ENCODE measurements around the gene DNASE1L1. TPM values are rescaled to one million over a fixed set of nuclear protein-coding genes. Genes with fewer than 3 reads are reported as not detected.

Gene DNASE1L1
- polyA plus RNA-seq, 1 of the 3 experiments (the other 2 are of a cell fraction) = 18.2 TPM

GRCh38 chrX:154440623-154441357, 31.7 kb upstream of the DNASE1L1 start:
- 38% methylated on average over 16 of the region's 17 CpGs for WGBS (ENCODE audit: low lambda C conversion rate)
- Histone ChIP-seq H2AFZ (ENCODE audit: low read depth) (no peak overlapping the region), H3K9ac (no peak overlapping the region), H3K36me3 (replicated peaks in 1 of 2; ENCODE audit: control insufficient read depth in 1 of 2, insufficient read depth in 2 of 2, low read length in 1 of 2) (peaks cover 0 to 21% of the 10 kb centered on the region in 2 experiments), H3K9me3 (no peaks in the 10 kb centered on the region), H3K4me1 (ENCODE audit: control insufficient read depth in 1 of 2, insufficient read depth in 2 of 2, low read depth in 1 of 2, low read length in 1 of 2) (peaks cover 0 to 30% of the 10 kb centered on the region in 2 experiments; a peak in 1 of 4 replicates), H3K27me3 (ENCODE audit: insufficient read depth) (no peaks in the 10 kb centered on the region; the same call in 1 of the 2 replicates), H4K20me1 (ENCODE audit: insufficient read depth) (peaks cover 27% of the 10 kb centered on the region; the same call in 1 of the 2 replicates), H3K9me2 (no peaks in the 10 kb centered on the region), H3K4me3 (ENCODE audit: low read depth in 2 of 2, low read length in 1 of 2) (no peak overlapping the region), H3K27ac (ENCODE audit: low read depth in 2 of 2, low read length in 1 of 2) (no peak overlapping the region), H3K79me2 (ENCODE audit: insufficient read depth) (peaks cover 48% of the 10 kb centered on the region), H3F3A (replicated peaks; ENCODE audit: insufficient read depth) (peaks cover 4% of the 10 kb centered on the region), H3K4me2 (no peak overlapping the region)
- ChIA-PET CTCF (interaction anchor here (1.6 kb wide), 1 partner anchor 86 kb away, joined by 5 read pairs; no protein-coding TSS in a partner anchor), POLR2A (interaction anchor here (0.8 kb wide), 1 partner anchor 19 kb away, joined by 3 read pairs; no protein-coding TSS in a partner anchor)
- no peak for TF ChIP-seq NFIC (IDR thresholded peaks at IDR 0.05; ENCODE audit: borderline replicate concordance)
- TF ChIP-seq FOXM1 (IDR thresholded peaks at IDR 0.05; ENCODE audit: low read depth) = no peak
- TF ChIP-seq JUND (IDR thresholded peaks at IDR 0.05) = no peak
- TF ChIP-seq YY1 (IDR thresholded peaks at IDR 0.05; ENCODE audit: low read depth) = no peak
- TF ChIP-seq, protein P1, sequence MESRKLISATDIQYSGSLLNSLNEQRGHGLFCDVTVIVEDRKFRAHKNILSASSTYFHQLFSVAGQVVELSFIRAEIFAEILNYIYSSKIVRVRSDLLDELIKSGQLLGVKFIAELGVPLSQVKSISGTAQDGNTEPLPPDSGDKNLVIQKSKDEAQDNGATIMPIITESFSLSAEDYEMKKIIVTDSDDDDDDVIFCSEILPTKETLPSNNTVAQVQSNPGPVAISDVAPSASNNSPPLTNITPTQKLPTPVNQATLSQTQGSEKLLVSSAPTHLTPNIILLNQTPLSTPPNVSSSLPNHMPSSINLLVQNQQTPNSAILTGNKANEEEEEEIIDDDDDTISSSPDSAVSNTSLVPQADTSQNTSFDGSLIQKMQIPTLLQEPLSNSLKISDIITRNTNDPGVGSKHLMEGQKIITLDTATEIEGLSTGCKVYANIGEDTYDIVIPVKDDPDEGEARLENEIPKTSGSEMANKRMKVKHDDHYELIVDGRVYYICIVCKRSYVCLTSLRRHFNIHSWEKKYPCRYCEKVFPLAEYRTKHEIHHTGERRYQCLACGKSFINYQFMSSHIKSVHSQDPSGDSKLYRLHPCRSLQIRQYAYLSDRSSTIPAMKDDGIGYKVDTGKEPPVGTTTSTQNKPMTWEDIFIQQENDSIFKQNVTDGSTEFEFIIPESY (IDR thresholded peaks at IDR 0.05; ENCODE audit: borderline replicate concordance, low read depth) = no peak
- DNase-seq = no peak

- Histone ChIP-seq H3K4me1 (ENCODE audit: control insufficient read depth in 1 of 2, insufficient read depth in 2 of 2, low read depth in 1 of 2, low read length in 1 of 2) (peaks cover 0 to 22% of the 10 kb centered on the region in 2 experiments; a peak in 1 of 4 replicates), H3K9me3 (no peaks in the 10 kb centered on the region), H4K20me1 (ENCODE audit: insufficient read depth) (peaks cover 27% of the 10 kb centered on the region; the same call in 1 of the 2 replicates), H3K9me2 (no peaks in the 10 kb centered on the region), H3K4me2 (no peak overlapping the region), H3K27me3 (ENCODE audit: insufficient read depth) (no peaks in the 10 kb centered on the region; the same call in 1 of the 2 replicates), H2AFZ (ENCODE audit: low read depth) (no peak overlapping the region), H3K9ac (no peak overlapping the region), H3F3A (replicated peaks; ENCODE audit: insufficient read depth) (peaks cover 4% of the 10 kb centered on the region), H3K36me3 (replicated peaks in 1 of 2; ENCODE audit: control insufficient read depth in 1 of 2, insufficient read depth in 2 of 2, low read length in 1 of 2) (peaks cover 0 to 22% of the 10 kb centered on the region in 2 experiments), H3K79me2 (ENCODE audit: insufficient read depth) (peaks cover 42% of the 10 kb centered on the region), H3K27ac (ENCODE audit: low read depth in 2 of 2, low read length in 1 of 2) (no peak overlapping the region), H3K4me3 (ENCODE audit: low read depth in 2 of 2, low read length in 1 of 2) (no peak overlapping the region)
- WGBS (ENCODE audit: low lambda C conversion rate) = 80% methylated on average over 18 of the region's 18 CpGs
- no peak for DNase-seq
- ChIA-PET CTCF (no interaction called here), POLR2A (no interaction called here)
- TF ChIP-seq, protein P2, sequence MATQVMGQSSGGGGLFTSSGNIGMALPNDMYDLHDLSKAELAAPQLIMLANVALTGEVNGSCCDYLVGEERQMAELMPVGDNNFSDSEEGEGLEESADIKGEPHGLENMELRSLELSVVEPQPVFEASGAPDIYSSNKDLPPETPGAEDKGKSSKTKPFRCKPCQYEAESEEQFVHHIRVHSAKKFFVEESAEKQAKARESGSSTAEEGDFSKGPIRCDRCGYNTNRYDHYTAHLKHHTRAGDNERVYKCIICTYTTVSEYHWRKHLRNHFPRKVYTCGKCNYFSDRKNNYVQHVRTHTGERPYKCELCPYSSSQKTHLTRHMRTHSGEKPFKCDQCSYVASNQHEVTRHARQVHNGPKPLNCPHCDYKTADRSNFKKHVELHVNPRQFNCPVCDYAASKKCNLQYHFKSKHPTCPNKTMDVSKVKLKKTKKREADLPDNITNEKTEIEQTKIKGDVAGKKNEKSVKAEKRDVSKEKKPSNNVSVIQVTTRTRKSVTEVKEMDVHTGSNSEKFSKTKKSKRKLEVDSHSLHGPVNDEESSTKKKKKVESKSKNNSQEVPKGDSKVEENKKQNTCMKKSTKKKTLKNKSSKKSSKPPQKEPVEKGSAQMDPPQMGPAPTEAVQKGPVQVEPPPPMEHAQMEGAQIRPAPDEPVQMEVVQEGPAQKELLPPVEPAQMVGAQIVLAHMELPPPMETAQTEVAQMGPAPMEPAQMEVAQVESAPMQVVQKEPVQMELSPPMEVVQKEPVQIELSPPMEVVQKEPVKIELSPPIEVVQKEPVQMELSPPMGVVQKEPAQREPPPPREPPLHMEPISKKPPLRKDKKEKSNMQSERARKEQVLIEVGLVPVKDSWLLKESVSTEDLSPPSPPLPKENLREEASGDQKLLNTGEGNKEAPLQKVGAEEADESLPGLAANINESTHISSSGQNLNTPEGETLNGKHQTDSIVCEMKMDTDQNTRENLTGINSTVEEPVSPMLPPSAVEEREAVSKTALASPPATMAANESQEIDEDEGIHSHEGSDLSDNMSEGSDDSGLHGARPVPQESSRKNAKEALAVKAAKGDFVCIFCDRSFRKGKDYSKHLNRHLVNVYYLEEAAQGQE (IDR thresholded peaks at IDR 0.05; ENCODE audit: low read depth, low read length) = no peak
- TF ChIP-seq JUND (IDR thresholded peaks at IDR 0.05) = no peak
- TF ChIP-seq, protein P3, sequence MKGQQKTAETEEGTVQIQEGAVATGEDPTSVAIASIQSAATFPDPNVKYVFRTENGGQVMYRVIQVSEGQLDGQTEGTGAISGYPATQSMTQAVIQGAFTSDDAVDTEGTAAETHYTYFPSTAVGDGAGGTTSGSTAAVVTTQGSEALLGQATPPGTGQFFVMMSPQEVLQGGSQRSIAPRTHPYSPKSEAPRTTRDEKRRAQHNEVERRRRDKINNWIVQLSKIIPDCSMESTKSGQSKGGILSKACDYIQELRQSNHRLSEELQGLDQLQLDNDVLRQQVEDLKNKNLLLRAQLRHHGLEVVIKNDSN (IDR thresholded peaks at IDR 0.05; ENCODE audit: borderline replicate concordance, low read depth) = no peak
- TF ChIP-seq SIN3A (IDR thresholded peaks at IDR 0.05; ENCODE audit: borderline replicate concordance, low read depth, low read length) = no peak
- no peak for TF ChIP-seq EZH2phosphoT487 (IDR thresholded peaks at IDR 0.05; ENCODE audit: borderline replicate concordance, low read depth)
Observed at GRCh38 chrX:154439841-154440240, 30.8 kb upstream of the DNASE1L1 start.

All from SK-N-SH (cell line).